GM19025 (cell line): ENCODE measurements around the gene PCDH9.
"Not testable (repeated sequence)": the region's sequence is repeated elsewhere in the genome, so short reads cannot be mapped to it uniquely, and the experiment has no call there.

ENCODE experiments used
- ATAC-seq: cut with Tn5 transposase; IDR thresholded peaks from one replicate; pipeline ENCODE4 v1.9.1; 2021; ENCODE audit warnings: mild to moderate bottlenecking, low read depth, moderate library complexity; ENCODE audit not compliant: unreplicated experiment

PCDH9 gene

DNA sequence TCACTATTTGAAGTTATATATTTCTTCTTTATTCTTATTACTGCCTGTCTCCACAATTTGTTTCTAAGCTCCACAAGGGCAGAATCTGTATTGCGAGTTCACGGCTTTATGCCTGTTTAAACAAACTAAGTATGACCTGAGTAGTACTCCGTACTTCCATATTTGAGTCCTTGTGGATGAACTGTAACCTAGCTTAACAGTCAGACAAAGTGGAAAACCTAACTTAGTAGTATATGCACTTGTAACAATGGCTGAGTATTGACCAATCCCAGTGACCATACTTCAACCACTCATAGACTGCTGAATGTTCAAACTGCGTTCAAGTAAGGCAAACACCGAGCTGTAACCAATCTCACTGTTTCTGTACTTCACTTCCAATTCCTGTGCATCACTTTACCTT lies 292.7 kb downstream of the PCDH9 start:
- ATAC-seq = no peak

GRCh38 chr13:66933994-66934393 lies 296.1 kb downstream of the PCDH9 start:
- no peak for ATAC-seq

DNA sequence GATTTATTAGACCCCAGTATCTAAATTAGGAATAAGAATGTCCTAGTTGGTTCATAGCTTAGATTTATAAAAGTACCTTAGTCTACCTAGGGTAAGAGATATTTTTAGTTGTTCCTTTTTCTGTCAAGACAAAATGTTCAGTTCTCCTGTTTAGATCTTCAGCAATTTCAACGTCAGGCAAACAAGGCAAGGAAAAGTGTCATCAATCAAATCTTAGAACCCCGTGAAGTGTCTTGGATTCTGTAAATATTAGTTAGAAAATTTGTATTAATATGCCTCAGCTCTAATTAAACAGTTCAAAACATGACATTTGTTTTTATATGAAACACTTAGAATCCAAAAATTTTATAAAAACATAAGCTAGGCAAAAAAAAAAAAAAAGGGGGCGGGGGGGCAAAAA lies 296.6 kb downstream of the PCDH9 start:
- no peak for ATAC-seq

- no peak for ATAC-seq
Measured at GRCh38 chr13:66927562-66927961, 302.6 kb downstream of the PCDH9 start.

- no peak for ATAC-seq
Measured at GRCh38 chr13:66926851-66927524, 303.1 kb downstream of the PCDH9 start.

GRCh38 chr13:66926200-66926850 lies 303.8 kb downstream of the PCDH9 start:
- no peak for ATAC-seq

- ATAC-seq = no peak
Measured at GRCh38 chr13:66922444-66922843, 307.7 kb downstream of the PCDH9 start.

- ATAC-seq = no peak
Measured at GRCh38 chr13:66921437-66921836, 308.7 kb downstream of the PCDH9 start.

GRCh38 chr13:66915596-66916185 lies 314.4 kb downstream of the PCDH9 start:
- no peak for ATAC-seq

DNA sequence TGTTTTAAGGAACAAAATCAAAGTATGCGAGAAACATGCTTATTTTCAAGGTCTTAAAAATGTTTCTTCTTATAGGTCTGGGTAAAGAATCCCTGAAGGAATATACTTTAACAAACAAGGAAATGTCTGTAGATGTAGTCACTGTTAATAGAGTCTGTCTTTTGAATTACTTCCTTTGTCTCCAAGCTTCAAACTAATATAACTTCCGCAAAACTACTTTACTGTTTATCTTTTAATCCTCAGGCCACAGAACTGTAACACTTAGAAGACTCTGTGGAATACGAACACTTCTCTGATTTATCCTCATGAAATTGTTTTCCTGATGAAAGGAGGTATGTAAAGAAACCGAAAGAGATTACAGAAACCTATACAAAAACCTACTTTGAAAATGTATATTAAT lies 316.0 kb downstream of the PCDH9 start:
- ATAC-seq = no peak

- ATAC-seq = no peak
Measured at GRCh38 chr13:66911411-66911939, 318.7 kb downstream of the PCDH9 start.

DNA sequence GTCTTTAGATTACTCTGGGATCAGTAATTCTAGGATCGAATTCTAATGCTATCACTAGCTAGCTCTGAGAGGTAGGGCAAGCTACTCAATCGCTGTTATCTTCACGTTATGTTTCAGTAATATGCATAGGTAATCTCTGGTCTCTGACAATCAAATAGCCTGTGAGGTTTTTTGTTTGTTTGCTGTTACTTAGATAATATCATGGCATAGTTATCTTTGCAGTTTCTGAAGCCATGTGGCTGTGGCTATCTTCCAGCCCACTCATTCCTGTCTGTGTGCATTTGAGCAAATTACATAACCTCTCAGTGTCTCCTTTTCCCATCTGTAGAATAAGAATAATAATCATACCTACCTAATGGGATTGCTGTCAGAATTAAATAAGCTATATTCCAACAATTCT lies 330.2 kb downstream of the PCDH9 start:
- ATAC-seq = no peak

- ATAC-seq = no peak
Measured at GRCh38 chr13:66896933-66897332, 333.2 kb downstream of the PCDH9 start.

DNA sequence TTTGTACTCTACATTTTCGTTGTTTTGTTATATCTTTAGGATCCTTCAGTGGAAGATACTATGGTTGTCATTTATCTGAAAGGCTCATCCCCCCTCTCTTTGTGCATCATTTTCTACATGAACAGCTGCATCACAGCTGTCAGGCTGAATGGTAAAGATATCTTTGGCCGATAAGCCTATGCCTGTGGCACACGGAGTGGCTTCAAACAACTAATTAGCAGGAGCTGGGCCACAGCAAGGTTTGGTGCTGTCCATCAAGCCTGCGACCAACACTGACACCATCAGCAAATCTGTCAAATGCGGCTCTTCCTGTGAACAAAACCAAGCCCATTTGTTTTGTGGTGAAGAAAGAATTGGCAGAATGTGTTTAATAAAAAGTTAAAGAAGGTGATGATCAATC lies 334.4 kb downstream of the PCDH9 start:
- no peak for ATAC-seq

DNA sequence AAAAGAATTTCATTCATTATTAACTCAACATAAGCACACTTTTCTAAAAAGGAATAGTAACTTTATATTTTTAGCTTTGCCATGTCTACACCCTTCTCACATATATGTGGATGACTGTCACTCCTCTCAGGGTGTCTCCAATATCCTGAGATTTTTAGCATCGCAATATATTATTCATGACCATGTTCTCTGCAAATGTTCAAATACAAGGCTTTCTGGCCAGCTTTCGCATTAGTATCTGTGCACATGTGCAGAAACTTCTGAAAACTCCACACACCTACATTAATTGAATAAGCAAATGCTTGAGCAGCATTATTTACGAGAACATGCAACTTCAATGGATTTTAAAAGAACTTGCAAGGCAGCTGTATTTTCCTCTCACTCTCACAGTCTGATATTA lies 334.8 kb downstream of the PCDH9 start:
- no peak for ATAC-seq

DNA sequence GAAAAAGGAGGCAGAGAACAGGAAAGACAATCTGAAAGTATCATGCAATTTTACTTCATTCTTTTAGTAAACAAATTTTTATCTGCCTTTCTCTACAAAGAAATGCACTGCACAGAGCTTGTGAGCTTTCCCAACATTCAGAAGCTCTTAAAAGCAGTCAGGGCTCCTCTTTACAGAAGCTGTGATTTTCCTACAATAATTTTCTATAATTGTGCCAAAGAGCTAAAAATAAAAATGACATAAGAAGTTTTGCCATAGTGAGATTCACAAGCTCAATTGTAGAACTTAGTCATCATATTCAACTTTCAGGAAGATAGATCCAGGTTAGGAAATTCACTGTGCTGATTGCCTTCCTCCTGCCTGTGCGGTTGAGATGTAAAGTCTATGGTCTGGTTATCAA lies 341.4 kb downstream of the PCDH9 start:
- no peak for ATAC-seq

GRCh38 chr13:66887088-66887487 lies 343.0 kb downstream of the PCDH9 start:
- no peak for ATAC-seq

DNA sequence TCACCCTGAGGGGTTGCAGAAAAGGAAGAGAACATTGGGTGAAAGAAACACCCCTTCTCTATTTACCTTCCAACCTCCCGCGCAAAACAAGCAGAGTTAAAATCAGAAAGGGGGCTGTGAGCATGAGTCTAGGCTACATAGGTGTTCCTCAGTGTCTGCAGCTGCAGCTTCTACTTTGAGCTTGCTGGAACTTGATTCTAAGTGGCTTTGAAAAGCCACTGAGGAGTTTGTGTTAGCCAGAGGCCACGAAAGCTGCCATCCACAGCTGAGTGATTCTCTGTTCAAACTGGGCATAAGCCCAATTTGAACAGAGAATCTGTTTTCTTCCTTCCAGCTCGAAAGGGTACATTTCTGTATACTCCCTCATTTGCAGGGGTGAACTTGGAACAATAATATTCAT lies 343.9 kb downstream of the PCDH9 start:
- ATAC-seq = no peak

- not testable (repeated sequence) for ATAC-seq
Measured at GRCh38 chr13:66881170-66881569, 349.0 kb downstream of the PCDH9 start.

- ATAC-seq = no peak
Measured at GRCh38 chr13:66879988-66880387, 350.1 kb downstream of the PCDH9 start.

DNA sequence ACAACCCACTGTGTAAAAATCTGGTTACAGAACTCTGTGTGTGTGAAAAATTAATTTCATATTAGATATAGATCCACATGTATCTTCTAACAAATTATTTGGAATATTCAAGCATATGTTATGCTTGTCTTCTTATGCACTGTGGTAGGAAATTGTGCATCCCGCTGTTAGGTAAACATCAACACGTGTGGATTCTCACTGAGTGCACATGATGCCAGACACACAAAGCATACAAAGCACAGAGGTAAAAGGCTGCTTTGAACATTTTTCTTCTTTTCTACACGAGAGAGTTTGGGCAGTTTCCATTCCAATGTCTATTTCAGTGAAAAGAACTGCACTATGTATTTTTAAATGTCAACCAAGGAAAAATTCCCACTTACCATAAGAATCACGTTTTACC lies 354.9 kb downstream of the PCDH9 start:
- no peak for ATAC-seq

DNA sequence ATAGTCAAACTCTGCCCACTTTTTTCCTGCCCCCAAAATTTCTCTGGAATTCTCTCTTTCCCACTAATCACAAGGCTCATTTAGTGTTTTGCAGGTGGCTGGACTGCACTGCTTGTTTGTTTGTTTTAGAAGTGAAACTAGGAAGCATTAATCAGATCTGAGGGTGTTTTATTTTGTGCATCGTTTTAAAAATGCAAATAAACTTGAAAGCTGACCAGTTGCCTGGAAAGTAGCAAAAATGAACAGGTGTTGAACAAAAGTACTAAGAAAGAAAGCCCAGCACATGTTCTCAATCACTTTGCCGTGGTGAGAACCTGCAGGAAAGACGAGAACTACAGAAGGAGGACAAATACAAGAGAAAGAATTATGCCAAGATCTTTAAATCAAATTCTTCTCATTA lies 365.5 kb downstream of the PCDH9 start:
- no peak for ATAC-seq
